ENCODE data around the gene ATP6V0A1.

- no peak for TF ChIP-seq EZH2 (IDR thresholded peaks at IDR 0.05)
- TF ChIP-seq, protein P1, sequence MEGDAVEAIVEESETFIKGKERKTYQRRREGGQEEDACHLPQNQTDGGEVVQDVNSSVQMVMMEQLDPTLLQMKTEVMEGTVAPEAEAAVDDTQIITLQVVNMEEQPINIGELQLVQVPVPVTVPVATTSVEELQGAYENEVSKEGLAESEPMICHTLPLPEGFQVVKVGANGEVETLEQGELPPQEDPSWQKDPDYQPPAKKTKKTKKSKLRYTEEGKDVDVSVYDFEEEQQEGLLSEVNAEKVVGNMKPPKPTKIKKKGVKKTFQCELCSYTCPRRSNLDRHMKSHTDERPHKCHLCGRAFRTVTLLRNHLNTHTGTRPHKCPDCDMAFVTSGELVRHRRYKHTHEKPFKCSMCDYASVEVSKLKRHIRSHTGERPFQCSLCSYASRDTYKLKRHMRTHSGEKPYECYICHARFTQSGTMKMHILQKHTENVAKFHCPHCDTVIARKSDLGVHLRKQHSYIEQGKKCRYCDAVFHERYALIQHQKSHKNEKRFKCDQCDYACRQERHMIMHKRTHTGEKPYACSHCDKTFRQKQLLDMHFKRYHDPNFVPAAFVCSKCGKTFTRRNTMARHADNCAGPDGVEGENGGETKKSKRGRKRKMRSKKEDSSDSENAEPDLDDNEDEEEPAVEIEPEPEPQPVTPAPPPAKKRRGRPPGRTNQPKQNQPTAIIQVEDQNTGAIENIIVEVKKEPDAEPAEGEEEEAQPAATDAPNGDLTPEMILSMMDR (IDR thresholded peaks at IDR 0.05) = no peak
These were observed 55.0 kb downstream of the ATP6V0A1 start for GRCh38 chr17:42513686-42514085.

Measured in neural progenitor cell (in vitro differentiated cells).